ENCODE data around the gene SPATA21.

Gene SPATA21

GRCh38 chr1:16450863-16451481 is 13.7 kb upstream of the SPATA21 start:
- DNase-seq = no peak

- no peak for DNase-seq
Measured at GRCh38 chr1:16449666-16450065, 12.4 kb upstream of the SPATA21 start.

DNA sequence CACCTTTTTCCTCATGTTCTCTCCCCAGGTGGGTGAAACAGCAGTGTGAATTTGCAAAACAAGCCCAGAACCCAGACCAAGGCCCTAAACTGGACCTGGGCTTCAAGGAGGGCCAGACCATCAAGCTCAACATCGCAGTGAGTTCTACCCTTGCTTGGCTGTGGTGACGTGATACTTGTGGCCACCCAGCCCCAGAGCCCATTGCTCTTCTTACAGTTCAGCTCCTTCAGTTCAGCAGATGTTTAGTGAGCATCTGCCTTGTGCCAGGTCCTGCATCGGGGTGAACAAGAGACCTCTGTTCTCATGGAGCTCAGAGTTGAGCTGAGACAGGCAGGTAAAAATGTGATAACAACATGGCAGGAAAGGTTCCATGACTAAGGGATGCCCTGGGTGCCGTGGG is 11.8 kb upstream of the SPATA21 start:
- DNase-seq = no peak

DNA sequence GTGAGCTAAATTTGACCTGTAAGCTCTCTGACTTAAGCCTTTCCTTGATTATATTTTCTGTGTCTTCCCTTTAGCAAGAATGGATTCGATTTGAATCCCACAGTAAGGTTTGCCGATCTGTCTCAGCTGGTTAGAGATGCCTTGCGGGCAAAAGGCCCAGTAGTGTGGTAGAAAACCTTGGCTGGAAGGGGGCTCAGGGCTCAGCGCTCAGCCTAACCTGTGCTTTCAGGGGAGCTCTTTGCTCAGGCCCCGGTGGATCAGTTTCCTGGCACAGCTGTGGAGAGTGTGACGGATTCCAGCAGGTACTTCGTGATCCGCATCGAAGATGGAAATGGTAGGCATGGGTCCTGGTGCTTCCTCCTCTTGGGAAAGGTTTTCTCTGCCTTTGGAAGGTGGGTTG is 10.4 kb upstream of the SPATA21 start:
- DNase-seq = no peak

DNA sequence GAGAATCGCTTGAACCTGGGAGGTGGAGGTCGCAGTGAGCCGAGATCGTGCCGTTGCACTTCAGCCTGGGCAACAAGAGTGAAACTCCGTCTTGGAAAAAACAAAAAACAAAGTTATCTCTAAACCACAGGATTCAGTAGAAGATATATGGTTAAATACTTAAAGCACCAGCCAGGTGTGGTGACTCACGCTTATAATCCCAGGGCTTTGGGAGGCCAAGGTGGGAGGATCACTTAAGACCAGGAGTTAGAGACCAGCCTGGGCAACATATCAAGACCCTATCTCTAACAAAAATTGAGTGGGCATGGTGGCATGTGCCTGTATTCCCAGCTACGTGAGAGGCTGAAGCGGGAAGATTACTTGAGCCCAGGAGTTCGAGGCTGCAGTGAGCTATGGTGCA is 8.9 kb upstream of the SPATA21 start:
- no peak for DNase-seq

DNA sequence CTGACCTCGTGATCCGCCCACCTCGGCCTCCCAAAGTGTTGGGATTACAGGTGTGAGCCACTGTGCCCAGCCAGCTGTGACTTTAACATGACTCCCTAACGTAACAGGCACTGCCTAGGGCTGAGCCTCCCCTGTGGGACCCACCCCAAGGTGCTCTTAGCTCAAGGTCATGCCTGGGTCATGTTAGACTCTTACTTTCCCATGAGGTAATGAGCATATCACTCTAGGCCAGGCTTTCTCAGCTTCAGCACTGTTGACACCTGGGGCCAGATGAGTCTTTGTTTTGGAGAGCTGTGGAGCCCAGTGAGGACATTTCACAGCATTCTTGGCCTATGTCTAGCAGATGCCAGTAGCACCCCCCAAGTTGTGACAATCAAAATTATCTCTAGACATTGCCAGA is 7.8 kb upstream of the SPATA21 start:
- no peak for DNase-seq

GRCh38 chr1:16443975-16444770 is 6.9 kb upstream of the SPATA21 start:
- DNase-seq = peak; percentile 26

DNA sequence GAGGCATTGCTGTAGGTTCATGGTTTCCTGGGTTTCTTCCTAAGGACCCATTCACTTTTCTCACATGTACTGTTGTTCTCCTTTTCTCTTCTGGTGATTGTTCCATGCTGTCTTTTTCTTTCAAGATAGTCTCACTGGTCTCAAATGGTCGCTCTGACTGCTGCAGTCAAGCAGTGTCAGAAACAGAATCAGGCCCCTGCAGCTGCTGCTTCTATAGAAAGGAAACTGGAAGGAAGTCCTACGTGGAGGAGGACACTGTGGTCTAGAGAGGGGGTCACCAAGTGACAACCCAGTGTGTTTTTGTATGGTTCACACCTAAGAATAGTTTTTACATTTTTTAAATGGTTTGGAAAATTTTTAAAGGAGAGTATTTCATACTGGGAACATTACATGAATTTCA is 5.7 kb upstream of the SPATA21 start:
- no peak for DNase-seq

GRCh38 chr1:16442265-16442664 is 5.0 kb upstream of the SPATA21 start:
- no peak for DNase-seq

DNA sequence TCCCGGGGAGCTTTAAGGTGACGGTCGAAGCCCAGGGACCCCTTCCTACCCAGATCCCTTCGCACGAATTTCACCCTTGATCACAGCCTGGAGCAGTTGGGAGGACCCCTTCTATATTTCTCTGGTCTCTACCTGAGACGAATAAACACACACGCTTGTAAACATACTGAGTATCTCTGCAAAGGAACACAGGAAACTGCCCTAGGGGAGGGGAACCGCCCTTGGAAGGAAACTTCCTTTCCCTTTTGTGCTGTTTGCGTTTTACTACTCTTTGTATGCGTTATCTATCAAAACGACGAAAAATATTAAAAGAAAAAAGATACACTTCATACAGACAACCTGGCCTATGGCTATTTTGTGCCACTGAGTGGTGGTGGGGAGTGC is 4.0 kb upstream of the SPATA21 start:
- no peak for DNase-seq

GRCh38 chr1:16440470-16441281 is 3.5 kb upstream of the SPATA21 start, which contains the start of gene NECAP2:
NECAP2 (plus strand) TSS chr1:16440724; CDS start chr1:16440762, 38 bp downstream.
- DNase-seq = peak; percentile 91

- DNase-seq = no peak
Measured at GRCh38 chr1:16440131-16440469, 2.9 kb upstream of the SPATA21 start.

DNA sequence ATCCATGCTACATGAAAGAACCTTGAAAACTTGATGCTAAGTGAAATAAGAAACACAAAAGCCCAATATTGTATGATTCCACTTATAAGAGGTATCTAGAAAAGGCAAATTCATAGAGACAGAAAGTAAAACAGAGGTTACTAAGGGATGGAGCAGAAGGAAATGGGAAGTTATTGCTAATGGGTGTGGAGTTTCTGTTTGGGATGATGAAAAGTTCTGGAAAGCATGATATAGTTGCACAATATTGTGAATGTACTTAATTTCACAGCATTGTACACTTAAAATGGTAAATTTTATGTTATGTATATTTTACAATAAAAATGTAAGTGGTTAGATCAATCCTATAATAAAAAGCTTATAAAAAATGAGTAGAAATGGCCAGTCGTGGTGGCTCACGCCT is 1.7 kb upstream of the SPATA21 start:
- DNase-seq = no peak

GRCh38 chr1:16438516-16438915 is 1.3 kb upstream of the SPATA21 start:
- no peak for DNase-seq

DNA sequence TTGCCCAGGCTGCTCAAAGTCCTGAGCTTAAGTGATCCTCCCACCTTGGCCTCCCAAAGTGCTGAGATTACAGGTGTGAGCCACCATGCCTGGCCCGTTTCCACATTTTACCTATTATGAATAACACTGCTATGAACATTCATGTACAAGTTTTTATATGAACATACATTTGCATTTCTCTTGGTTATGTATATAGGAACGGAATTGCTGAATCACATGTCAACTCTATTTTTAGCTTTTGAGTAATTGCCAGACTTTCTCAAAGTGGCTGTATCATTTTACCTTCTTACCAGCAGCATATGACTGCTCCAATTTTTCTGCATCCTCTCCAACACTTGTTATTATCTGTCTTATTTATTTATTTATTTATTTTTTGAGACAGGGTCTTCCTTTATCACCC is 2.7 kb downstream of the SPATA21 start:
- DNase-seq = no peak

DNA sequence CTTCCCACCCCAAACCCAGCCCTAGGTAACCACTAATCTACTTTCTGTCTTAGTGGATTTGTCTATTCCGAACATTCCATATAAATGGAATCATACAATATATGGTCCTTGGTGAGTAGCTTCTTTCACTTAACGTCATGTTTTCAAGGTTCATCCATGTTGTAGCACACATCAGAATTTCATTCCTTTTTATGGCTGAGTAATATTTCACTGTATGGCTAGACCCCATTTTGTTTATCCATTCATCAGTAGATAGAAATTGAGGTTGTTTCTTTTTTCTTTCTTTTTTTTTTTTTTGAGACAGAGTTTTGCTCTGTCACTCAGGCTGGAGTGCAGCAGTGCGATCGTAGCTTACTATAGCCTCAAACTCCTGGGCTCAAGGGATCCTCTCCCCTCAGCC is 3.2 kb downstream of the SPATA21 start:
- no peak for DNase-seq

- no peak for DNase-seq
Measured at GRCh38 chr1:16433030-16433429, 4.2 kb downstream of the SPATA21 start.

GRCh38 chr1:16430606-16431005 is 6.6 kb downstream of the SPATA21 start:
- DNase-seq = no peak

DNA sequence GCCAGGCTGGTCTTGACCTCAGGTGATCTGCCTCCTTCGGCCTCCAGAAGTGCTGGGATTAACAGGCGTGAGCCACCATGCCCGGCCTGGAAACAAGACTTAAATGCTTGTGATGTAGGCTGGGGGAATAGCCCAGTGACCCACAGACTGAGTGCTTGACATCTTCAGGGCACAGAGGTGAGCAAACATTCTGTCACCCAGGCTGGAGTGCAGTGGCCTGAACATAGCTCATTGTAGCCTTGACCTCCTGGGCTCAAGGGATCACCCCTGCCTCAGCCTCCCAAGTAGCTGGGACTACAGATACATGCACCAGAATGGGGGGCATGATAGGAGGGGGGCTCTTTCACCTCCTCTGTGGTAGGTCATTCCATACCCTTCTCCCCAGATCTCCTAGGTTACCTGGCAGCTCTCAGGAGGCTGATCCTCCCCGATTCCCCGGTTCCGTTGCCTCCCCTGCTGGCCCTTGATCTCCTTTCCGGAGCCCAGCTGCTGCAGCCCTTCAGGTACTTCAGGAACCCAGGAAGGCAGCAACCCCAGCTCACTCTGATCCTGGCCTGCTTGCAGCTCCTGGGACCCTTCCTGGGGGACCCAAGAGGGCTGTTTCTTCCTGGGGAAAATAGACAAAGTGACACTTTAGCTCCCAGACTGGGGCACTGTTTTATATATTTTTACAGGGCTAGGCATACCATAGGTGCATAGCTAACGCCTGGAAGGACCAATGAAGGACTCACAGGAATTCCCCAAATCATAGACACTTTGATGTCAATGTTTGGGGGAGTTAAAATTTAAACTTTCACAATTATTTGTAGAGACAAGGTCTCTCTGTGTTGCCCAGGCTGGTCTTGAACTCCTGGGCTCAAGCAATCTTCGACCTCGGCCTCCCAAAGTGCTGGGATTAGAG is 11.8 kb downstream of the SPATA21 start:
- no peak for DNase-seq

DNA sequence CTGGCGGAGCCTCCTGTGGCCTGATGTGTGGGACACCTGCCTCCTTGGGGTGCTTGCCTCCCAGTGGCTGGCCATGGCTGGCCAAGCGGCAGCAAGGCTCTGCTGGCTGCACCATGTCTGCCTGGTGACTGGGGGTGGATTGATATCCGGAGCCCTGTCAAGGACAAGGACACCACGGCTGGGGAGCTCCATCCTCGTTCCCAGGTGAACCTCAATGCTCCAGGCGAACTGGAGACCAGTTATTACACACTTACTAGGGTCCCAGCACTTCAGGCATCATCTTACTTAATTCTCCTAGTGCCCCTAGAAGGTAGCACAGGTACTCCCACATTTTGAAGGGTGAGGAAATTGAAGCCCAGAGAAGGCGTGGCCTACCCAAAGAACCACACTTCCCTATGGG is 15.2 kb downstream of the SPATA21 start:
- DNase-seq = no peak

- DNase-seq = no peak
Measured at GRCh38 chr1:16421201-16421600, 16.0 kb downstream of the SPATA21 start.

DNA sequence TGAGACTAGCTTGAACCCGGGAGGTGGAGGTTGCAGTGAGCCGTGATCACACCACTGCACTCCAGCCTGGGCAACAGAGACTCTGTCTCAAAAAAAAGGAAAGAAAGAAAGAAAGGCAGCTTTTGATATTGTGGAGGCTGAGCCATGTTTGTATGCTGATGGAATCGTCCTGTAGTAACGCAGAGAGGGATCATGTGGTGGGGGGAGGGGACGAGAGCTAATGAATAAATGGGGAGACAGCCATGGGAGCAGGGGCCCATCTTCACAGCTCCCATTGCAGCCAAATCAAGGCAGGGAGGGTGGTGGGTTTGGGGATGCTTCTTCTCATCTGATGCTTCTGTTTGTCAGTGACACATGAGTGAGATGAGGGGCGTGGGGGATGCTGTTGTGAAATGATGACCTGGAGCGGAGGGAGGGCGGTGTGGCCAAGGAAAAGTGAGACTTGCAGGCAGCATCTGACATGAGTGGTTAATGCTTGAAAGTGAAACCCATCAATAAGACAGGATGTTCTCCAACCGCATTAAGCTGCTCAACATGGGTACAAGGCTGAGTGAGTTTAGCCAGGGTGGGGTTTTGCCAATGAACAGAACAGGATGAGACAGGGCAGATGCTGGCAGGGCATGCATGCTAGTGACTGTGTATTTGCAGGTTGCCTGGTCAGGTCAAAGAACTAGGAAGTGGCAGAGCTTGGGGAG is 16.7 kb downstream of the SPATA21 start:
- DNase-seq = peak; percentile 39

All from CD4-positive, alpha-beta T cell treated with Interleukin-15 for 1 hour (primary cell).